GM21390 (cell line): Measurements from ENCODE around the gene CCNJL.
A peak's percentile ranks its signal among the peaks of the same experiment; 100 is the strongest.
"Not testable (repeated sequence)": the region's sequence is repeated elsewhere in the genome, so short reads cannot be mapped to it uniquely, and the experiment has no call there.

Source experiments
- ATAC-seq: cut with Tn5 transposase; IDR thresholded peaks from one replicate; pipeline ENCODE4 v1.9.1; 2021; ENCODE audit not compliant: unreplicated experiment

The CCNJL gene

GRCh38 chr5:160334716-160335115, 22.4 kb upstream of the CCNJL start:
- ATAC-seq, result not testable (repeated sequence)

- no peak for ATAC-seq
Measured at GRCh38 chr5:160333721-160334120, 21.4 kb upstream of the CCNJL start.

- no peak for ATAC-seq
Measured at GRCh38 chr5:160330212-160330611, 17.8 kb upstream of the CCNJL start.

DNA sequence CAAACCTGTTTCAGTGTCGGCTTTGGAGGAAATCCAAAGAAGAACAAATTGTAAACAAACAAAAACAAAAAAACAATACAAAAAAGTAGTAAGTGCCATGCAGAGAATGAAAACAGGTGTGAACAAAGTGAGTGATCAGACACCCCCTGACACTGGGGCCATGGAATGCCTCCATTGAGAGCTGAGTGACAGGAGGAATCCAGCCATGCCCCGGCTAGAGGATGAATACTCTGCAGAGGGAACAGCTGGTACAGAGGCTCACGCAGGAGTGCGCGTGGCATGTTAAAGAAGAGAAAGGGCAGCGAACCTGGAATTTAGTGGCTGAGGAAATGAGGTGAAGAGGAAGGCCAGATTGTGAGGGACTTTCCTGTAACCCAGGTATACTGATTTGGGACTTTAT, 15.5 kb upstream of the CCNJL start:
- no peak for ATAC-seq

GRCh38 chr5:160326981-160327380, 14.6 kb upstream of the CCNJL start:
- ATAC-seq, result no peak

DNA sequence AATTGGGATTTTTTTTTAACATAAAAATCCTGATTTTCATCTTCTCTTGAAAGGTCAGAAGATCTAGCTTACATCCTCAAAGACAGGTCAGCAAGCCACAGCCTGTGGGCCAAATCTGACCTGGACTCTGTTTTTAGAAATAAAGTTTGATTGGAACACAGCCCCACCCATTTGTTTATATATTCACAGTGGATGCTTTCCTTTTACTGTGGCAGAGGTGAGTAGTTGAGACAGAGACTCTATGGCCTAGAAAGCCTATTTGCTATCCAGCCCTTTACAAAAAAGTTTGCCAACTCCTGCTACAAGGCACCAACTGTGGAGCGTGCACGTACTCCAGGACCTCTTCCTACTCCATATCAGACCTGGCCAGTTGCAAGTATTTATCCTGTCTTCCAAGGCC, 13.4 kb upstream of the CCNJL start:
- no peak for ATAC-seq

DNA sequence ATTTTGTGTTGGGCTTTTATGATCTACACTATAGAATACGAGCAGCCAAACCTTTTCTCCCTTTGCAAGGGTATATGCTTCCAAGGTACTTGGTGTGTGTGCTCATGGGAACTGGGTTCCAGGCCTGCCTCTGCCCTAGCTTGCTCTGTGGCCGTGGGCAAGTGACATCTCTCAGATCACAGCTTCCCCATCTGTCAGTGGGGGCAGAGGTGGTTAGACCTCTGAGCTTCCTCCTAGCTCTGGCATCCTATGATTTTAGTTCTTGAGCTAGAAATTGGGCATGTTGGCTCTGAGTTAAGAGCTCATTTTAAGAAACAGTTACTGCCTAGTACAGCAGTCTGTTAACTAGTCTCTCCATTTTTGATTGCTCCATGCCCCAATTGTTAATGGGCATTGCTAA, 12.5 kb upstream of the CCNJL start:
- no peak for ATAC-seq

- ATAC-seq, result no peak
Measured at GRCh38 chr5:160318409-160318808, 6.0 kb upstream of the CCNJL start.

- ATAC-seq, result no peak
Measured at GRCh38 chr5:160317434-160317833, 5.1 kb upstream of the CCNJL start.

DNA sequence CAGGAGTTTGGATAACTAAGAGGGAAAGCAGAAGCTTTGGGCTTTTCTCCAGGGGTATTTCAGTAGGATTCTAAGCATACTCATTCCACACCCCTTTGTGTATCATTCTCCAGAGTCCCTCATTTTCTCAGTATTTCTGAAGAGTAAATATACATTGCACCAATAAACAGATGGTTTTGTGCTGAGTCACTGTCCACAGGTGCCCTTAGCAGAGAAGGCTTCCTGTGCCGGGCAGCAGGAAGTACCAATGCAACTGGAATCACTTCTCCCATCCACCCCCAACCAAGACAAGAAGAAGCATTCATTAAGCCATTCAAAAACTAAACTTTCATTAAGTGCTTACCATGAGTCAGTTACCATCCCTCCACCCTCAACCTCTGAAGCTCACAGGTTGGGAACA, 3.6 kb upstream of the CCNJL start:
- no peak for ATAC-seq

- no peak for ATAC-seq
Measured at GRCh38 chr5:160312960-160313727, 780 bp upstream of the CCNJL start.

GRCh38 chr5:160311491-160312133, 752 bp downstream of the CCNJL start:
- peak; percentile 4 for ATAC-seq

DNA sequence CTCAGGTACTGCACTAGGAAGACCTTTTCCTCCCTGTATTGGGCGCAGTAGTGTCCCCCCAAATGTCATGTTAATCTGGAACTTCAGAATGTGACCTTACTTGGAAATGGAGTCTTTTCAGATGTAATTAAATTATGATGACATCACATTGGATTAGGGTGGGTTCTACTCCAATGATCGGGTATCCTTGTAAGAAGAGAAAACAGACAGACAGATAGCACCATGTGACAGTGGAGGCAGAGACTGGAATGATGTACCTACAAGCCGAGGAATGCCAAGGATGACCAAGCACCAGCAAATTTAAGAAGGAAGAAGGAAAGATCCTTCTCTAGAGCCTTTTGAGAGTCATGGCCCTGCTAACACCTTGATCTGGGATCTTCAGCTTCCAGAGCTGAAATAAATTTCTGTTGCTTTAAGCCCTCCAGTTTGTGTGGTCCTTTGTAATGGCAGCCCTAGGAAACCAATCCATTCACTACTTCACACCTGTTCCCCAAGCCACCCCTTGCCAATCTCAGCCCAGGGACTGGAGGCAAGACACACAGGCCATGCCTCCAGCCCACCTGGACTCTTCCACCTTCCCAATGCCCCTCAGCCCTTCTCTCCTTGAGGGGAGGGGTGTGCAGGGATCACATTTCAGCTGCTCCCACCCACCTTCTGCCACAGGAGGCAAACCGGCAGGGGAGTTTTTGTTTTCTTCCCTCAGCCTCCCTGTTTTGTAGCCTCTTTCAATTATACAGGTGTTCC, 1.6 kb downstream of the CCNJL start:
- ATAC-seq, result no peak

GRCh38 chr5:160310140-160310539, 2.2 kb downstream of the CCNJL start:
- ATAC-seq, result no peak

DNA sequence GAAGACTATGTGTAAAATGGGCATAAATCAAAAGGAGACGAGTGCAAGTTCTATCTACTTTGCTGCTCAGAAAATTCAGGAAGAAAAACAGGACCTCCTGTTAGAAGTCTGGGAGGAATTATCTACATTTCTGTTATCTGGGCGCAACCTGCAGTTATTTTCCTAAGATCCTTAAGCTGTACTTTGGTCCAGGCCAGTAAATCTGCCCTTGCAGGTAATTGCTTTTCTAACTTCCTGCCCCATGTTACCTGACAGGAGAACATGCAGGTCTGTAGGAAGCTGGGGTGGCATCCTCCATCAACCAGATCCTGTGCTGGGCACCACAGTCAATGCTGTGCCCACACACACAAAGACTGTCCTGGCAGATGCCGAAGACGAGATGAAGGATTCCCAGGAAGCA, 5.7 kb downstream of the CCNJL start:
- no peak for ATAC-seq

DNA sequence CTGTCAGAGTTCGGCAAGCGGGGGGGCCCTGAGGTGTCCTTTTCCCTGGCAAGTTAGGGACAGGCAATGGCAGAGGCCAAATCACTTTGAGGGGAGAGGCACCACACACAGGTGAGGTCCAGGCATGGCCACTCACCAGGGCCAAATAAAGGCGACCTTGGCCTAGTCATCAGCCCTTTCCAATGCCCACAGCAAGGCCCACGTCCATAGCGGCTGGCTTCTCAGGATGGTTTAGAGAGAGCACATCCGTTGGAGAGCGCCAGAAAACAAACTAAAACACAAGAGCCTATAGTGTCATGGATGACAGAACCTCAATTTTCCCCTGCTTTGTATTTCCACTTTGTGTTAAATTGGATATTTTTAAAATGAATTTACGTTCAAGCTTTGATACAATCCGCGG, 7.0 kb downstream of the CCNJL start:
- no peak for ATAC-seq

GRCh38 chr5:160303690-160304089, 8.7 kb downstream of the CCNJL start:
- ATAC-seq, result no peak

GRCh38 chr5:160298189-160298588, 14.2 kb downstream of the CCNJL start:
- ATAC-seq, result no peak

GRCh38 chr5:160297776-160298175, 14.6 kb downstream of the CCNJL start:
- no peak for ATAC-seq

- ATAC-seq, result no peak
Measured at GRCh38 chr5:160297004-160297403, 15.4 kb downstream of the CCNJL start.

DNA sequence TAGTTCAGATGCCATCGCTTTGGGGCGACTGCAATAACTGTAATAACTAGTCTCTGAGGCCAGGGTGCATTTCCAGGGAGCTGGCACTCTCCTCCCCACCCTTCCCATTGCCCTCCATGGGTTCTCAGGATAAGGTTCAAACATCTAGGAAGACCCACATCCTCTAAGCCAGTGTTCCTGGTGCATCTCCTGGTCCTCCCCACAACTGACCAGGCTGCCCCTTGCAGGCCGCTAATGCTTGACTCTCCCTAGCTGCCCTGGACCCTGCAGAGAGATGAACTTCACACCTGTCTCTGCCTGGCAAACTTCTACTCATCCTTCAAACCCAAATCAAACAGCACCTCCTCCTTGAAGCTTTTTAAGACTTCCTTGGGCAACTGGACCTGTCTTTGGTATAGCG, 15.9 kb downstream of the CCNJL start:
- no peak for ATAC-seq
